ENCODE results near the gene ANKRD40CL.

- TF ChIP-seq, protein P1, sequence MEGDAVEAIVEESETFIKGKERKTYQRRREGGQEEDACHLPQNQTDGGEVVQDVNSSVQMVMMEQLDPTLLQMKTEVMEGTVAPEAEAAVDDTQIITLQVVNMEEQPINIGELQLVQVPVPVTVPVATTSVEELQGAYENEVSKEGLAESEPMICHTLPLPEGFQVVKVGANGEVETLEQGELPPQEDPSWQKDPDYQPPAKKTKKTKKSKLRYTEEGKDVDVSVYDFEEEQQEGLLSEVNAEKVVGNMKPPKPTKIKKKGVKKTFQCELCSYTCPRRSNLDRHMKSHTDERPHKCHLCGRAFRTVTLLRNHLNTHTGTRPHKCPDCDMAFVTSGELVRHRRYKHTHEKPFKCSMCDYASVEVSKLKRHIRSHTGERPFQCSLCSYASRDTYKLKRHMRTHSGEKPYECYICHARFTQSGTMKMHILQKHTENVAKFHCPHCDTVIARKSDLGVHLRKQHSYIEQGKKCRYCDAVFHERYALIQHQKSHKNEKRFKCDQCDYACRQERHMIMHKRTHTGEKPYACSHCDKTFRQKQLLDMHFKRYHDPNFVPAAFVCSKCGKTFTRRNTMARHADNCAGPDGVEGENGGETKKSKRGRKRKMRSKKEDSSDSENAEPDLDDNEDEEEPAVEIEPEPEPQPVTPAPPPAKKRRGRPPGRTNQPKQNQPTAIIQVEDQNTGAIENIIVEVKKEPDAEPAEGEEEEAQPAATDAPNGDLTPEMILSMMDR (conservative IDR thresholded peaks at IDR 0.05; ENCODE audit: low read length): no peak
- no peak for TF ChIP-seq EZH2phosphoT487 (IDR thresholded peaks at IDR 0.05; ENCODE audit: borderline replicate concordance, low read depth, low read length)
These were observed 4.9 kb upstream of the ANKRD40CL start for GRCh38 chr17:50771991-50772785.

Measured in OCI-LY7 (cell line).